ENCODE results near the gene GBP3.
A peak's percentile ranks its signal among the peaks of the same experiment; 100 is the strongest.
"Not testable (repeated sequence)": the region's sequence is repeated elsewhere in the genome, so short reads cannot be mapped to it uniquely, and the experiment has no call there.

Gene GBP3

DNA sequence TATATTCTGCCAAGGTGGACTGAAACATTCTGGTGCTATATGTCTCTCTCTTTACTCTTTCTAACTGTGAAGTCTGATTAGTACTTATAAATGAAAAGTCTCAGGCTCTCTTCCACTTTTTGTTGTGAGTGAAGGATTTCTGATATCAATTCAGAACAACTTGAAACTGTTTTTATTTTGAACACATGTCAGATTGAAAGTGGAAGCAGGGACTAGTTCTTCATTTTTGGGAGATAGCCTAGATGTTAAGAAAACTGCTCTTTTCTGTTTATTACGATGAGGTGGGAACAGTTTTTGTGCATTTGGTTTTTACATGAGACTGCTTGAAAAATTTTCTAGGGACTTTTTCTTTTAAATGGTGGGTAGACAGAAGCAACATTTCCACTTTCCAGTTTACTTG, 14.5 kb upstream of the GBP3 start:
- no peak for DNase-seq

DNA sequence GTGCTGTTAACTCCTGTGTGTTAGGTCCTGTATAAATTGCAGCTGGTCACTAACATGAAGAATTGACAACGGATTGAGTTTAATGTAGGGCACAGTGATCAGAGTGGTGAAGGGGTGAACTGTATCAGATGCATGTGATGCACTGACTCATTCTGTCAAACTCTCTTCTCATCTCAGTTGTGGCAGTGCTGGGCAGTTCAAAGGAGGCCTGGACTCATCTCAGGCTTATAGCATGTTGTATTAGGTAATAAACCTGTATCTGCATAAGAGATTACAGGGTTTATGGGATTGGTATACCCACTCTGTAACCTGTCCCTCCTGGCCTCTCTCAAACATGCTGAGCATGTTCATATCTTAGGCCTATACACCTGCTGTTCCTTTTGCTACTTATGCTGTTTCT, 12.4 kb upstream of the GBP3 start:
- DNase-seq: no peak

DNA sequence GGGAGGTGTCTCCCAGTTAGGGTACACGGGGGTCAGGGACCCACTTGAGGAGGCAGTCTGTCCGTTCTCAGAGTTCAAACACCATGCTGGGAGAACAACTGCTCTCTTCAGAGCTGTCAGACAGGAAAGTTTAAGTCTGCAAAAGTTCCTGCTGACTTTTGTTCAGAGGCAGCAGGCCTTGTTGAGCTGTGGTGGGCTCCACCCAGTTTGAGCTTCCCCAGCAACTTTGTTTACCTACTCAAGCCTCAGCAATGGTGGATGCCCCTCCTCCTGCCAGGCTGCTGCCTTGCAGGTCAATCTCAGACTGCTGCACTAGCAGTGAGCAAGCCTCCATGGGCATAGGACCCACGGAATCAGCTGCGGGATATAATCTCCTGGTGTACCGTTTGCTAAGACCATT, 11.3 kb upstream of the GBP3 start:
- not testable (repeated sequence) for DNase-seq

DNA sequence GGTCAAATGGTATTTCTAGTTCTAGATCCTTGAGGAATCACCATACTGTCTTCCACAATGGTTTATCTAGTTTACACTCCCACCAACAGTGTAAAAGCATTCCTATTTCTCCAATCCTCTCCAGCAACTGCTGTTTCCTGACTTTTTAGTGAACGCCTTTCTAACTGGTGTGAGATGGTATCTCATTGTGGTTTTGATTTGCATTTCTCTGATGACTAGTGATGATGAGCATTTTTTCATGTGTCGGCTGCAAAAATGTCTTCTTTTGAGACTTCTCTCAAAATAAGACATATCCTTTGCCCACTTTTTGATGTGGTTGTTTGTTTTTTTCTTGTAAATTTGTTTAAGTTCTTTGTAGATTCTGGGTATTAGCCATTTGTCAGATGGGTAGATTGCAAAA, 6.4 kb upstream of the GBP3 start:
- not testable (repeated sequence) for DNase-seq

DNA sequence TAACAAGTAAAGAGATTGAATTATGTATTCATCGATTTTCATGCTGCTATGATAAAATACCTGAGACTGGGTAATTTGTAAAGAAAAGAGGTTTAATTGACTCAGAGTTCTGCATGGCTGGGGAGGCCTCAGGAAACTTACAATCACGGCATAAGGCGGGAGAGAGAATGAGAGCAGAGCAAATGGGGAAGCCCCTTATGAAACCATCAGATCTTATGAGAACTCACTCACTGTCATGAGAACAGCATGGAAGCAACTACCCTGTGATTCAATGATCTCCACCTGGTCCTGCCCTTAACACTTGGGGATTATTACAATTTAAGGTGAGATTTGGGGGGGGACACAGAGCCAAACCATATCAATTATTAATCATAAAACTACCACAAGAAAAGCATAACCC, 3.3 kb upstream of the GBP3 start:
- no peak for DNase-seq

DNA sequence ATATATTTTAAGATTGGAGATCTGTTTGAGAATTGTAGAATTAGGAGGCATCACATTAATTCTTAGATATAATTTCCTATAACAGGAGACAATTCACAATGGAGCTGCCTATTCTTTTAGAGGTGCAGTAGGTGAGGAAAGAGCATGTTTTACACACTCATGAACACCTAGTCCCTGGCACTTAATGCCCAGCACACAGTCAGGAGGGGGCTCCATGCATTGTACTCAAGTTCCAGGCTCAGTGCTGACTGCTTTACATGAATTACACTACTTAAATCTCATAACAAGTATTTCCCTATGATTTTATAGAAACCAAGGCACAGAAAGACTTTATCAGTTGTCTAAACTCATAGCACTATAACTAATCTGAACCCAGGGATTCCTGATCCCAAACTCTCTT, 360 bp upstream of the GBP3 start:
- DNase-seq: no peak

DNA sequence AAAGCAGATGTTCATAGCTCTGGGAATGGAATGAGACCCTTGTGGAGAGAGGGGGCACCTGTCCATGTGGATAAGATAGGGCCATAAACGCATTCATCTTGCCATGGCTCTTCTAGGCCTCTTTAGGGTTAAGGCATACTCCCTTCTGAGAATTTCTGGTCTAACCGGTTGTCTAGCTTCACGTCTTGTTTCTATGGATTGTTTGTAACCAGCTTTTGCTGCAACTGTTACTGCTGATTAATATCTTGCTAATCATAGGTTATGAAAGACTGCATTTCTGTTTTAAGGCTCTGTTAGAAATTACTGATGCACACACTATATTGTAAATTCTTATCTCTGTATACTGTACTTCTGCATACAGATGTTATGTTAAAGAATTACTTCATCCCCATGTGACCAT, 4.3 kb downstream of the GBP3 start:
- not testable (repeated sequence) for DNase-seq

DNA sequence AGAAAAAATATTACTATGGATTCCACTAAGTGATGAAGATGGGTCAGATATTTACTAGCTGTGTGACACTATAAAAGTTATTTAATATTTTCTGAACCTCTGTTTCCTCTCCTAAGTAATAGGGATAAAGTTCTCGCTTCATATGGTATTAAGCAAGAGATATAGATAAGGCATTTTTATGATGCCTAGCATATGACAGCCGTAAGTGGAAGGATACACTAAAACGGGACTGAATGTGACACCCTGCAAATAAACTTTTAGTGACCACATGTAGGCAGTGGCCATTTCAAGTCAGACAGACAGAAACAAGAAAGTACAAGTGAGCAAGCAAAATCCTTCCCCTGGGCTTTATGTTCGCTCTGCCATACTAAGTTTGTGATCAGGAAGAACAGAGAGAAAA, 14.2 kb downstream of the GBP3 start:
- DNase-seq: no peak

DNA sequence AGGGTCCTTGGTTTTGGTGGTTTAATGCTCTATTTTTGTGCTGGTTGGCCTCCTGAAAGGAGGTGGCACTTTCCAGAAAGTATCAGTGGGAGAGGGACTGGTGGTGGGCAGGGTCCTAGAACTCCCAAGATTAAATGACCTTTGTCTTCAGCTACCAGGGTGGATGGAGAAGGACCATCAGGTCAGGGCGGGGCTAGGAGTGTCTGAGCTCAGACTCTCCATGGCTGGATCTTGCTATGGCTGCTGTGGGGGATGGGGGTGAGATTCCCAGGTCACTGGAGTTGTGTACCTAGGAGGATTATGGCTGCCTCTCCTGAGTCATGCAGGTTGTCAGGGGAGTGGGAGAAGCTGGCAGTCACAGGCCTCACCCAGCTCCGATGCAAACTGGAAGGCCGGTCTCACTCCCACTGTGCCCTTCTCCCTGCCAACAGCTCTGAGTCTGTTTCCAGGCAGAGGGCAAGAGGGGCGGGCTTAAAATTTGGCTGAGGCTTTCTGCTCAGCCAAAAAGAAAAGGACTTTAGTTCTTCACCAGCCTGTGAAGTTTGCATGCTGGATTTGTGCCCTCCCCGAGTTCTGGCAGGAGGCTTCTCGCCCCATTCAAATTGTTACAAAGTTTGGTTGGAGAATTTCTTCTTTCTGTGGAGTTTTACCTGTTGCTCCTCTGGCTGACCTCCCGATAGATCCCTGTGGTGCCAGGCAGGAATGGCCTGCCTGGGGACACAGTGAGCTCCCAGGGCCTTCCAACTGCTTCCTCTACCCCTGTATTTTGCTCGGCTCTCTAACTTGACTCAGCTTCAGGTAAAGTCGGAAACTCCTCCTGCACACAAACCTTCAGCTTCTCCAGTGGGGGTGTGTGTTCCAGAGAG, 17.1 kb downstream of the GBP3 start:
- DNase-seq: no peak

DNA sequence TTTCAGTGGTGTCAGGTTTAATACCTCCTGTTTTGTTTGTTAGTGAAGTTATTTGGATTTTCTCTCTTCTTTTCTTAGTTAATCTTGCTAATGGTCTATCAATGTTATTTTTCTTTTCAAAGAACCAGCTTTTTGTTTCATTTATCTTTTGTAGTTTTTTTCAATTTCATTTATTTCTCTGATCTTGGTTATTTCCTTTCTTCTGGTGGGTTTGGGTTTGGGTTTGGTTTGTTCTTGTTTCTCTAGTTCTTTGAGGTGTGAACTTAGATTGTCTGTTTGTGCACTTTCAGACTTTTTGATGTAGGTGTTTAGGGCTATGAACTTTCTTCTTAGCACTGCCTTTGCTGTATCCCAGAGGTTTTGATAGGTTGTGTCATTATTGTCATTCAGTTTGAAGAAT, 20.5 kb downstream of the GBP3 start:
- DNase-seq: not testable (repeated sequence)

DNA sequence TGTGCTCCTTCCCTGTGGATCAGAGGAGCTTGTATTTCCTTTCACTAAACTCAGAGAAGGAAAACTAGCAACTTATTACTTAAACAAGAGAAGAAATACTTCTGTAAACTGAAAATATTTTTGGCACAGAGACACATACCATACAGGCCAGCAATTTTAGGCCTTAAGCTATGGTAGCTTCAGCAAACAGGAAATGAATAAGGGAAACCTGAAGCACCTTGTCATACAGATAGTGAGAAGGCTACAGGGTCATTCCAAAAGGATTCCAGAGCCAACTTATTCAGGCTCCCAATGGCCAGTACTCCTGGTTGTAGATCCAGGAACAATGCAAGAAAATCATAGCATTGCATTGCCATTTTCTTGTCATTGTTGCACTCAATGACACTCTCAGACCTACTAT, 21.2 kb downstream of the GBP3 start:
- no peak for DNase-seq

DNA sequence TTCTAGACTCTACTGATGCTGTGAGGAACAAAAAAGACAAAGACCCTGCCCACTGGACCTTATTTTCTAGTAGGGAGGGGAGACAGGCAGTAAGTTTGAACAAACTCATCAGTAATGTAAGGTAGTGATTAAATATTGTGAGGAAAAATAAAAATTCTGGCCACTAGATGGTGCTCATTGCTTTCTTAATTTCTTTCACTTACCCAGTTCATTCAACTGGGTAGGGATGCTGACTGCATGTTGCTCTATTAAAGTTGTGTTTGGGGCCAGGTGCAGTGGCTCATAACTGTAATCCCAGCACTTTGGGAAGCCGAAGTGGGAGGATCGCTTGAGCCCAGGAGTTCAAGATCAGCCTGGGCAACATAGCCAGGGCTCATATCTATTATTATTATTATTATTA, 23.9 kb downstream of the GBP3 start:
- DNase-seq: peak; percentile 82

DNA sequence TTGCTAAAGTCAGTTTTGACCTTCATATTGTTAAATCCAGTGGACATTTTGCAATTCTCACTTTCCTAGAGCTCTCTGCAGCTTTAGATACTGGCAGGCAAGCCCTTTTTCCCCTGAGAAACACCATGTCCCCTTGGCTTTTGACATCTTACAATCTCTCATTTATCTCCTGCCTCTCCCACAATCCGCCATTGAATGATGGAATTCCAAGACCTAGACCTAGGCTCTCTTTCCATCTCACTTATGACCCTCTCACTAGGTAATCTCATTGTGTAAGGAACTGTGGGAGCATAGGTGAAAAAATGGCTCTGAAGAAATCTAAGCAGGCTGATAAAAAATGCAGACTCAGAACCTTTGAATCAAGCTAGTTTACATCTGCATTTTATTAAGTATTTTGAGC, 32.2 kb downstream of the GBP3 start:
- no peak for DNase-seq

DNA sequence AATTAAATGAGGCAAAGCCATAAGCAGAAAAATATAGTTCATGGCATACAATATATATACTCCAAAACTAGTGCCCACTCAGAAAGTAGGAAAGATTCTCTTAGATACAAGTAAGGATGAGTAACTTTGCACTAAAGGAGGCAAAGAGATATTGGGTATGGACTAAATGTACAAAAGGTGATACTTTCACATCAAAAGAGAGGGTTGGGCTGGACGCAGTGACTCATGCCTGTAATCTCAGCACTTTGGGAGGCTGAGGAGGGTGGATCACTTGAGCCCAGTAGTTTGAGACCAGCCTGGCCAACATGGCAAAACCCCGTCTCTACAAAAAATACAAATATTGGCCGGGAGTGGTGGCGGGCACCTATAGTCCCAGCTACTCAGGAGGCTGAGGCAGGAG, 37.0 kb downstream of the GBP3 start:
- no peak for DNase-seq

DNA sequence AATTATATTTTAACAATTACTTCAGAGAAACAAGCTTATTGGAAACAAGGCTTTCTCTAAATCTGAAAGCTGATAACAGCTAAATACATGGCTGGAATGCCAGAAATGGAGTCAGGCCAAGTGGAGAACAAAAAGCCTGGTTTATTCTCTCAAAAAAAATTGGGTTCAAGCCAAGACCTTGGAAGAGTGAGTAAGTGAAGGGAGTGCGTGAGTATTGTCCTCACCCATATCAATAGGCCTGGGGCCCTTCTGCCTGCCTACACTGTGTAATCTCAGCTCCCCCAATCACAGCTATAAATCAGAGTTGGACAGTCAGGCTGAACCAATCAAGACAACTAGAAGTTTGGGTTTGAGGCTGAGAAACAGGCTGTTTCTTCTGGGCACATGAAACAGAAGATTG, 37.6 kb downstream of the GBP3 start:
- no peak for DNase-seq

DNA sequence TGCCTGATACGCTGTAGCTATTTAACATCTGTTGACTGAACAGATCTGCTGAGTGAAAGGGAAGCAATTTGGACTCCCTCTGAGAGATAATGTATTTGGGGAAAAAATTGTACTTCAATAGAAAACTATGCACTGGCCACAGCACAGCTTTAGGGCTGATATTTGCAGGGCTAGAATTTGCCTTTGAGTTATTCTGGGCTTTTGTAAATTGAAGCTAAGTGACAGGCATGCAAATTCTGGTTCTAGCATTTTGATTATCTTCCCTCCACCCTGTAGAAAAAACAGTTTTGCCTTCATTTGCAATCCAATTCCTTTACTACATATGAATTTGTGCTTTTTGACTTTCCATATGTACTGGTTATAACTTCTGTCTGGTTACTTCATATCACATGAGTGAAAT, 38.1 kb downstream of the GBP3 start:
- no peak for DNase-seq

DNA sequence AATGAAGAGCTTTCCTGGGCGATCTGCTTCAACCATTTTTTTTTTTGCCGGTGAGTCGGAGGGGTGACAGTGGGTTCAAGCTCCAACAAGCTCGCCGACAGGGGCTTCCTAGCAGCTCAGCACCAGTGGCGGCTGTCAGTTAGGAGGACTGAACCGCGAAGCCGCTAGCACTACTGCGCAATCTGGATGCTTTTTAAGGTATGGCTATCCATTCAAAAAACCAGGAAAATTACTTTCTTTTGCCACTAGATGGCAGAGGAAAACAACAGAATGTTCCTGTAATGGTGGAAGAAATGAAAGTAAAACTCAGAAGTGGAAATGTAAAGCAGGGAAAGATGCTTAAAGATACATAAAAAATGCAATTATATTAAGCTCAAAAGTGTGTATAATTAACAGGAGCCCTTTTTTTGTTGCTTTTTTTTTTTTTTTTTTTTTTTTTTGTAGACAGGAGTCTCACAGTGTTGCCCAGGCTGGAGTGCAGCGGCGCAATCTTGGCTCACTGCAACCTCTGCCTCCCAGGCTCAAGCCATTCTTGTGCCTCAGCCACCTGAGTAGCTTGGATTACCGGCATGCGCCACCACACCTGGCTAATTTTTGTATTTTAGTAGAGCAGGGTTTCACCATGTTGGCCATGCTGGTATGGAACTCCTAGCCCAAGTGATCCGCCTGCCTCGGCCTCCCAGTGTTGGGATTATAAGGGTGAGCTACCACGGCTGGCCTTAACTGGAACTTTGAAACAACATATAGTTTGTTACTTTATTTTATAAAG, 38.7 kb downstream of the GBP3 start:
- DNase-seq: peak; percentile 61

DNA sequence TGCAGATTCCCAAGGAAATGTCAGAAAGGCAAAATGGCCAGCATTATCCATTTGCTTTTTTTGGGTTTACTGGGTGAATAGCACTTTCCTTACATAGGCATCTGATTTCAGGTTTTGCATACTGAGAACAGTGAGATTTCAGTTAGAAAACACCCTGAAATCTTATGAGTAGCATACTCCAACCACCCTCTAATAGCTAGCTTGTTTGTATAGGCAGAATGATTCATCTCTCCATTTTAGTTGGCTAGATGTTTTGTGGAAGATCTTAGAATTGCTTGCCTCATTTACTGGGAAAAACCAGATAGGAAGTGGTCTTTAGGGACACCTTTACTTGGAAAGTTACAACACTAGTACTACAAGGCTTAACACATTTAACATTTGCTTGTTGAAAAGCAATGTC, 40.6 kb downstream of the GBP3 start:
- DNase-seq: no peak

DNA sequence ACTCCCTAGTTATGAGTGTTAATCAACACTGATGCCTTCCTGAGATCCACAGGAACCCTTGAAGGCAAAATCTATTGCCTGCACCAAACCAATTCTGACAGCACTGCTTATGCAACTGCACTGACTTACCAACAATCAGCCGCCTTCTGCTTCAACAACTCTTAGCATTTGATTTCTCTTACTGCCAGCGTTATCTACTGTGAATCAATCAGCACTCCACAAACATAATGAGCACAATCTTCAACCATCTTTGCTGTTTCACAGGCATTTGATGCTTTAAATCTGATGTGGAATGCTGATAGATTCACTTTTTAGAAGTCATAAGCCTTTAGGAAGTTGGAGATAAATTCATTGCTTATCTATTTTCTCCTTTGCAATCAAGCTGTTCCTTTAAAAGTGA, 41.2 kb downstream of the GBP3 start:
- not testable (repeated sequence) for DNase-seq

DNA sequence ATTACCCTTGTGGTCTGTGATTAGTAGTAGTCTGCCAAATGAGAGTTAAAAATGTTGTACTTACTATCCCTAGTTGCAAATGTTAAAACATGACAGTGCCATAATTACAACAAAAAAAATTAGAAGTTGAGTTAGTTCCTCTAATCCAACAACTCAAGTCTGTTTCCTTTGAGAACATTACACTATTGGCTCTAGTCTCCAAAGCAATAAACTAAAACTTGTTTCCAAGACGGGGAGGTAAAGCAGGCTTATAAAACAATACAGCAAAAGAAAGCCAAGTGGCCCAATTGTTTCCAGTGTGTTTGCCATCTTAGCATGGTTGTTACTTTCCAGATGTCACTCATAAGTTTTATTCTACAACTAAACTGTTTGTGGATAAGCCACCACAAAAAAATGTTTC, 41.8 kb downstream of the GBP3 start:
- DNase-seq: no peak

DNA sequence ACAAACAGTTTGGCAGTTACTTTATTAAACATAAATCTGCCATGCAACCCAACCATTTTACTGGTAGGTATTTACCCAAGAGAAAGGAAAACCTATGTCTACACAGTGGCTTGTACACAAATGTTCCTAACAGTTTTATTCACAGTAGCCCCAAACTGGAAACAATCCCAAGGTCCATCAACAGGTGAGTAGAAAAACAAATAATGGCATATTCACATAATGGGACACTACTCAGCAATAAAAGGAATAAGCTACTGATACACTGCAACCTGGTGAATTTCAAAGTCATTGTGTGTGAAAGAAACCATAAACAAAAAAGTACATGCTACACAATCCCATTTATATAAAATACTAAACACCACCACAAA, 42.9 kb downstream of the GBP3 start:
- DNase-seq: no peak

DNA sequence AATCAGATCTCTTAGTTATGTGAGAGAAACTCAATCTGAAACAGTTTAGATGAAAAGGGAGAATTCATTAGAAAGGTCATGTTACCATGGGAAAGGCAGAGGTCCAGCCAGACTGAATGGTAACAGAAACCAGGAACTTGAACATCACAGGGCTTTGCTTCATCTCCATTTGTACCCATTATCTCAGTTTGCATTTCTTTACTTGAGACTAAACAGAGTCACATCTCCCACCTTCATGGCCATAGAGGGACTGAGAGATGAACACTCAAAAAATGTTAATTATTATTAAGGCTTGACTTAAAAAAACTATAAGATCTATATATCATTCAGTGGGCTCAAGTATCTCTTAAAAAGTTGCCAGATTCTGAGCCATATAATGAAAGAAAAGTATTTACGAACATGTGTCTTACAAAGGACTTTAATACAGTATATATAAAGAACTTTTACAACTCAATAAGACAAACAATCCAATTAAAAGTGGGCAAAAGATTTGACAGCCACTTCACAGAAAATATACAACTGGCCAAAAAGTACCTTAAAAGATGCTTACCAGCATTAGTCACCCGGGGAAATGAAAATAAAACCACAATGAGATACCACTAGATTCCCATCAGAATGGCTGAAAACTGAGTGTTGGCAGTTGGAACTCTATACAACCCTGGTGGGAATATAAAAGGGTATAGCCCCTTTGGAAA, 43.5 kb downstream of the GBP3 start:
- DNase-seq: no peak

DNA sequence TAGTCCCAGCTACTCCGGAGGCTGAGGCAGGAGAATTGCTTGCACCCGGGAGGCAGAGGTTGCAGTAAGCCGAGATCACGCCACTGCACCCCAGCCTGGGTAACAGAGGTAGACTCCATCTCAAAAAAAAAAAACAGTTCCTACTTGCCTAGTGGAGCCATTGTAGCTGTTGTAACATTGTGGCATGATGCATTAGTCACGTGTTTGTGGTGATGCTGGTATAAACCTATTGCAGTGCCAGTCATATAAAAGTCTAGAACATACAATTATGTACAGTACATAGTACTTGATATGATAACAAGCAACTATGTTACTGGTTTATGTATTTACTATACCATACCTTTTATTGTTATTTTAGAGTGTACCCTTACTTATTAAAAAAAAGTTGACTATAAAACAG, 46.4 kb downstream of the GBP3 start:
- no peak for DNase-seq

DNA sequence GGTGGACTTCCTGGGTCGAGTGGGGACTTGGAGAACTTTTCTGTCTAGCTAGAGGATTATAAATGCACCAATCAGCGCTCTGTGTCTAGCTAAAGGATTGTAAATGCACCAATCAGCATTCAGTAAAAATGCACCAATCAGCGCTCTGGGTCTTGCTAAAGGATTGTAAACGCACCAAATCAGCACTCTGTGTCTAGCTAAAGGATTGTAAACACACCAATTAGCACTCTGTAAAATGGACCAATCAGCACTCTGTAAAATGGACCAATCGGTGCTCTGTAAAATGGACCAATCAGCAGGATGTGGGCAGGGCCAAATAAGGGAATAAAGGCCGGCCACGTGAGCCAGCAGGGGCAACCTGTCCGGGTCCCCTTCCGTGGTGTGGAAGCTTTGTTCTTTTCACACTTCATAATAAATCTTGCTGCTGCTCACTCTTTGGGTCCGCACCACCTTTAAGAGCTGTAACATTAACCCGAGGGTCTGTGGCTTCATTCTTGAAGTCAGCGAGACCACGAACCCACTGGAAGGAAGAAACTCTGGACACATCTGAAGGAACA, 48.0 kb downstream of the GBP3 start:
- not testable (repeated sequence) for DNase-seq
